KMS-11 (cell line): ENCODE data around the gene BTAF1.

Experiments used
- H2AFZ ChIP-seq: fragments of 200-600 bp; sonication (generic); 2 replicates; pipeline ENCODE4 v1.6.1; 2016; ENCODE audit warnings: antibody characterized with exemption, mixed run types, low read depth
- H3K27ac ChIP-seq: fragments of 200-600 bp; sonication (generic); 2 replicates; pipeline ENCODE4 v1.6.1; 2016; ENCODE audit warnings: mild to moderate bottlenecking, mixed run types
- H3K27me3 ChIP-seq: fragments of 200-600 bp; sonication (generic); 2 replicates; pipeline ENCODE4 v1.6.1; 2017; ENCODE audit warnings: mild to moderate bottlenecking, low read depth, mixed run types, moderate library complexity; ENCODE audit not compliant: insufficient read depth
- H3K36me3 ChIP-seq: fragments of 200-600 bp; sonication (generic); 2 replicates; pipeline ENCODE4 v1.6.1; 2017; ENCODE audit warnings: mild to moderate bottlenecking, mixed run types; ENCODE audit not compliant: insufficient read depth
- H3K4me1 ChIP-seq: fragments of 200-600 bp; sonication (generic); 2 replicates; pipeline ENCODE4 v1.6.1; 2016; ENCODE audit warnings: mild to moderate bottlenecking, low read depth, mixed run types; ENCODE audit not compliant: poor library complexity, severe bottlenecking
- H3K4me2 ChIP-seq: fragments of 200-600 bp; sonication (generic); 2 replicates; pipeline ENCODE4 v1.7.0; 2016; ENCODE audit warnings: mild to moderate bottlenecking, mixed run types
- H3K4me3 ChIP-seq: fragments of 200-600 bp; sonication (generic); IDR thresholded peaks from 2 replicates; pipeline ENCODE4 v1.6.1; 2017; ENCODE audit warnings: low read depth, low read length, mixed read lengths; ENCODE audit not compliant: insufficient read depth
- H3K79me2 ChIP-seq: fragments of 200-600 bp; sonication (generic); 2 replicates; pipeline ENCODE4 v1.6.1; 2016; ENCODE audit warnings: low read depth, mixed run types; ENCODE audit not compliant: insufficient read depth
- H3K9ac ChIP-seq: fragments of 200-600 bp; sonication (generic); 2 replicates; pipeline ENCODE4 v1.6.1; 2016; ENCODE audit warnings: mild to moderate bottlenecking, mixed run types
- H4K20me1 ChIP-seq: fragments of 200-600 bp; sonication (generic); 2 replicates; pipeline ENCODE4 v1.6.1; 2016; ENCODE audit warnings: mild to moderate bottlenecking, mixed run types; ENCODE audit not compliant: insufficient read depth
- TF ChIP-seq, protein P1 (sequence below): fragments of 200-600 bp; sonication (generic); conservative IDR thresholded peaks from 2 replicates; pipeline ENCODE4 v1.6.1; 2017; ENCODE audit warnings: low read depth, mild to moderate bottlenecking, antibody characterized with exemption, low read length, moderate library complexity, mixed read lengths

Gene BTAF1

GRCh38 chr10:91907914-91908336 is 15.6 kb upstream of the BTAF1 start:
- Histone ChIP-seq H3K36me3 (no peaks in the 10 kb centered on the region), H3K27ac (no peak overlapping the region), H3K9ac (peak overlapping the region; percentile 22; the same call in 1 of the 2 replicates), H3K27me3 (no peaks in the 10 kb centered on the region), H4K20me1 (no peaks in the 10 kb centered on the region), H3K4me2 (peak overlapping the region; percentile 94), H3K4me3 (no peak overlapping the region), H2AFZ (peak overlapping the region; percentile 74), H3K4me1 (peaks cover 23% of the 10 kb centered on the region), H3K79me2 (no peaks in the 10 kb centered on the region)
- TF ChIP-seq, protein P1, sequence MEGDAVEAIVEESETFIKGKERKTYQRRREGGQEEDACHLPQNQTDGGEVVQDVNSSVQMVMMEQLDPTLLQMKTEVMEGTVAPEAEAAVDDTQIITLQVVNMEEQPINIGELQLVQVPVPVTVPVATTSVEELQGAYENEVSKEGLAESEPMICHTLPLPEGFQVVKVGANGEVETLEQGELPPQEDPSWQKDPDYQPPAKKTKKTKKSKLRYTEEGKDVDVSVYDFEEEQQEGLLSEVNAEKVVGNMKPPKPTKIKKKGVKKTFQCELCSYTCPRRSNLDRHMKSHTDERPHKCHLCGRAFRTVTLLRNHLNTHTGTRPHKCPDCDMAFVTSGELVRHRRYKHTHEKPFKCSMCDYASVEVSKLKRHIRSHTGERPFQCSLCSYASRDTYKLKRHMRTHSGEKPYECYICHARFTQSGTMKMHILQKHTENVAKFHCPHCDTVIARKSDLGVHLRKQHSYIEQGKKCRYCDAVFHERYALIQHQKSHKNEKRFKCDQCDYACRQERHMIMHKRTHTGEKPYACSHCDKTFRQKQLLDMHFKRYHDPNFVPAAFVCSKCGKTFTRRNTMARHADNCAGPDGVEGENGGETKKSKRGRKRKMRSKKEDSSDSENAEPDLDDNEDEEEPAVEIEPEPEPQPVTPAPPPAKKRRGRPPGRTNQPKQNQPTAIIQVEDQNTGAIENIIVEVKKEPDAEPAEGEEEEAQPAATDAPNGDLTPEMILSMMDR, result no peak

DNA sequence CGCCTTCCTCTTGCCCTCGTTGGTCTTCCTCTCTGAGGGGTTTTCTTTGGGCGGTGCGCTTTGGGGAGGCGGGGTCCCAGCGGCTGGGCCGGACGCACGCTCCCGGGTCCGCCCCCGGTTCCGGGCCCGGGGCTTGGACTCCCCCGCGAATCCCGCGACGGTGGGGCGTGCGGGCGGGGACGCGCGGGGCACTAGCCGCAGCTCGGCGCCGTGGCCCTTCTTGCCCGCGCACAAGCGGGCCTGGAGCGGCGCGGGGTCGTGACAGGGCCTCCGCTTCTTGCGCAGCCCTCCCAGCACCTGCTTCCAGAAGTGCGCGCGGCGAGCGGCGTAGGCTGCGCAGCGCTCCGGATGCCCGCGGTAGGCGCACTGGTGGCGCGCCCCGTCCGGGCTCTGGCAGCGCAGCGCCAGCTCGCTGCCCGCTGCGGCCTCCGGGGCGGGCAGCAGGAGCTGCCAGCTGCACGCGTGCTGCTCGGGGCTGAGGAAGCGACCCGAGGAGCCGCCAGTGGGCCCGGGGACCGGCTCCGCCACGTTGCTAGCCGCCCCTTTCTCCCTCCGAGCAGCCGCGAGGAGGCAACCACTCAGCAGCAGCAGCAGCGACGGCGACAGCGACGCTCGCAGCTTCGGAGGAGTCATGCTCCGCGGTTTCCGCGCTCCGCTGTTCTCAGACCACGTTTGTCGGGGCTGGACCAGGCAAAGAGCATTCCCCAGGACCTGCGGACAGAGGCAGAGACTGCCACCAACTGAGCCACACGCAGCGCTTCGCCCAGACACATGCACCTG is 15.0 kb upstream of the BTAF1 start:
- H3K27me3 ChIP-seq, result no peaks in the 10 kb centered on the region
- no peak overlapping the region for H3K4me3 ChIP-seq
- peak overlapping the region; percentile 22; the same call in 1 of the 2 replicates for H3K9ac ChIP-seq
- no peaks in the 10 kb centered on the region for H3K79me2 ChIP-seq
- H4K20me1 ChIP-seq, result no peaks in the 10 kb centered on the region
- H3K27ac ChIP-seq, result peak overlapping the region; percentile 11
- peak overlapping the region; percentile 74 for H2AFZ ChIP-seq
- peak overlapping the region; percentile 94 for H3K4me2 ChIP-seq
- no peaks in the 10 kb centered on the region for H3K36me3 ChIP-seq
- TF ChIP-seq, protein P1, result no peak
- peaks cover 23% of the 10 kb centered on the region for H3K4me1 ChIP-seq

DNA sequence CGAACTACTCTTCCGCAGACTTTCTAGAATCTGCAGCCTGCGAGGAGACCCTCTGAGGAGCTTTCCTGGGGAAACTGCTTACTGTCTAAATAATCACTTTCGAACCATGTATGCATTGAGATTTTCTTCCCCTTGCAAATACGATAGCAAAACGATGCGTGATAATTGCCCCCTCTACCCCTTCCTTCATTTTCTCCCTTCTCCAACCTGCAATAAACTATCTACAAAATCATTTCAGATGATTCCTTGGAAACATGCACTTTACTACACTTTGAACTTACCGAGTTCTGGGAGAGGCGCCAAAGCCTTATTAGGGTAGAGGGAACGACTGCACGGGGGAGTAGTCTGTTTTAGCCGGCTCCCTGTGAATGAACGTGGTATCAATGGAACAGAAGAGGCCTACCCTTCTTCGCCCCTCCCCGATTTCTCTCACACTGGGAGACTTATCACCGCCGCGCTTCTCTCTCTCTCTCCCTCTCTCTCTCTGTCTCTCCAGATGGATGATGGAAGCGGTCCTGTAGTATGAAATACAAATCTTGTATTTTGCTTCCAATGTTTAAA is 14.4 kb upstream of the BTAF1 start, which contains the start of gene FGFBP3:
FGFBP3 (minus strand) TSS at position 370 of the 561 bp plus-strand sequence. CDS start 517 bp downstream, outside the sequence.
- H3K4me1 ChIP-seq, result peaks cover 23% of the 10 kb centered on the region
- TF ChIP-seq, protein P1, result no peak
- no peaks in the 10 kb centered on the region for H3K27me3 ChIP-seq
- peak within 1 kb of the TSS; percentile 22; the same call in 1 of the 2 replicates for H3K9ac ChIP-seq
- H3K36me3 ChIP-seq, result no peaks in the 10 kb centered on the region
- peak within 1 kb of the TSS; percentile 74 for H2AFZ ChIP-seq
- no peaks in the 10 kb centered on the region for H3K79me2 ChIP-seq
- H3K4me3 ChIP-seq, result no peak within 1 kb of the TSS
- H3K4me2 ChIP-seq, result peak within 1 kb of the TSS; percentile 94
- H3K27ac ChIP-seq, result peak within 1 kb of the TSS; percentile 11
- H4K20me1 ChIP-seq, result no peaks in the 10 kb centered on the region

- Histone ChIP-seq H3K36me3 (no peaks in the 10 kb centered on the region), H3K27me3 (no peaks in the 10 kb centered on the region), H3K27ac (no peak overlapping the region), H3K4me1 (peaks cover 23% of the 10 kb centered on the region), H3K9ac (no peak overlapping the region), H3K4me3 (no peak overlapping the region), H3K79me2 (no peaks in the 10 kb centered on the region), H3K4me2 (peak overlapping the region; percentile 79; the same call in 1 of the 2 replicates), H2AFZ (peak overlapping the region; percentile 74; the same call in 1 of the 2 replicates), H4K20me1 (no peaks in the 10 kb centered on the region)
- TF ChIP-seq, protein P1, result no peak
These were observed 13.1 kb upstream of the BTAF1 start for GRCh38 chr10:91910467-91910866.
